Iris pigment epithelial cell (primary cell): ENCODE results near the gene GLIS1.

Experiments
- DNase-seq: peaks from one replicate; pipeline ENCODE4 v3.0.0-alpha.2; 2011; ENCODE audit warnings: low read depth

The GLIS1 gene

DNA sequence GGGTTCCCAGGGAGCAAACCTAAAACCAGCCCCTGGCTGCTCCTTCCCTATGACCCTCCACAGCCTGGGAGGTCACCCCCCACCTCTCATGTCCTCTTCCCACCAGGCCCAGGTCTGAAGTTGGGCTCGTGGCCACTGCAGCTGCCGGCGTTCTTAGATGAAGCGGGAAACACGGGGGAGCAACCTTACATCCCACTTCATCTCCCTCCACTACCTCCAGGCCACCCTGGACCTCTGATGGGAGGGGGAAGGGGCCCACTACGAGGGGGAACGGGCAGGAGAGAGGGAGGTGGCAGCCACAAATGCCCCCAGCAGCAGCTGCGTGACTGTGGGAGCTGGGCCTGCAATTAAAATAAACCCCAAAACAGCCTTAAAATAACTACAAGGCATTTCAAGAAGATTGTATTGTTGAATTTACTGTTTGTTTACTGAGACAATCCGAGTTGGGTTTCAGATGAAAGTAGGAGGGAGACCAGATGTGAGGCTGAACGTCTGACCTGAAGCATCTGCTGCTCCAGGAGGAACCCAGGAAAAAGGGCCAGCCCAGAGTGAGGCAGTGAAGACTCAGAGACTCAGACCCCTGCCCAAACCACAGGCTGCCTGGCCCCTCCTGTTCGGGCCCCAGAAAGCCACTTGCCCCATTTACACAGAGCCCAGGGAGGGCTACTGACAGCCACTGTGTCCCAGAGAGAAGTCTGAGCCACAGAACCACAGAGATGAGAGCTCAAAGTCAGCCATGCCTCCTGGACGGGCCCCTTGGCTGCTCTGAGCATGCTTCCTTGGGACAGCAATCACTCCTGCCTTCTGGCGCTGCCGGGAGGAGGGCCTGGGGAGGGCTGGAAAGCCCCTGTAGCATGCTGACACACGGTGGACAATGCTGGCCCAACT is 59.8 kb downstream of the GLIS1 start:
- no peak for DNase-seq

DNA sequence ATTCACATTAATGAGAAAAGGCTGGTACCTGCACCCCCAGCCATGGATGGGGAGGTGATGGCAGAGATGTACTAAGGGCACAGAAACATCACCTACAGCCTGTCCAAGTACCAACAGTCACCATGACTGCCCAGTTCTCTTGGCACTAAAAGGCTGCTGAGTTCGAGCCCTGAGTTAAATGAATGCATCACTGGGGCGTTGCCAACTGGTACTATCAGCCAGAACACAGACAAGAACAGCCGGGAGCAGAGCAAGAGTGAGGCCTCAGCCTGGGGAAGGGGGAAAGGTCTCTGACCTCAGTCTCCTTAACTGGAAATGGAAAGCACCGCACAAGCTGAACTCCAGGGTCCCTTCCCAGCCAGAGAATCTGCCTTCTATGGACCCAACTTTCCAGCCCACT is 60.5 kb downstream of the GLIS1 start:
- DNase-seq: no peak

DNA sequence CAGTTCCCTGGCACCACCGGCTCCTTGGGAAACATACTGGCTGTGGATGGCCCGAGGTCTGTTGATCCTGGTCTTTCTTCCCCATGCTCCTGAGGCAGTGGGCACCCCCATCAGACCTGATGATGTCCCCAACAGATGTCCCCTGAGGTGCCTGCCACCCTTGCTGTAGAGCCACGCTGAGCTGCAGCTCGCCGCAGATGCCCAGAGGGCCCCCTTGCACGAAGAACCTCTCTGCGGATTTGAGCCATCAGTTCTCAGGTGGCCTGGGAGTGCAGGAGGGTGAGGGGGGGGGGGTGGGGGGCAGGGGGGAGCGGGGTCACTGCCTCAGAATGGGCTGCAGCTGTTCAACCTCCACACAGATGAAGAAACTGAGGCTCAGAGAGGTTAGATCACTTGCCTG is 60.9 kb downstream of the GLIS1 start:
- DNase-seq: no peak

DNA sequence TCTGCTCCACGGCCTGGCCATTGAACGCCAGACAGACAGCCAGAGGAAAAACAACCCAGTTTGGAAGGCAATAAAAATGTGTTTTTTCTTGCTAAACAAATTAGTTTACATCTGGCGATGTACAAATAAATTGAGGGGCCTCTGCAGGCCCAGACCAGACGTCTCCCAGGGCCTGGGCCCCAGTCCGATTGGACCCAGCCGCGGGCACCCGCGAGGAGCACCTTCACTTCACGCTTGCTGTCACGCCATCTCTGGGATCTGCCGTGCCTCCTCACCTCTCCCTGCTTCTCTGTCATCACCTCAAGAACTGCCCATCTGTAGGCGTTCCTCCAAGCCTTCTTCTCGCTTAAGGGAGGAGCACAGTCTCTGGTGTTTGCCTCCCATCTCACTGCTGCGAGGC is 61.5 kb downstream of the GLIS1 start:
- DNase-seq: no peak

- DNase-seq: no peak
Measured at GRCh38 chr1:53672785-53673184, 66.2 kb downstream of the GLIS1 start.

GRCh38 chr1:53672243-53672642 is 66.7 kb downstream of the GLIS1 start:
- DNase-seq: no peak

DNA sequence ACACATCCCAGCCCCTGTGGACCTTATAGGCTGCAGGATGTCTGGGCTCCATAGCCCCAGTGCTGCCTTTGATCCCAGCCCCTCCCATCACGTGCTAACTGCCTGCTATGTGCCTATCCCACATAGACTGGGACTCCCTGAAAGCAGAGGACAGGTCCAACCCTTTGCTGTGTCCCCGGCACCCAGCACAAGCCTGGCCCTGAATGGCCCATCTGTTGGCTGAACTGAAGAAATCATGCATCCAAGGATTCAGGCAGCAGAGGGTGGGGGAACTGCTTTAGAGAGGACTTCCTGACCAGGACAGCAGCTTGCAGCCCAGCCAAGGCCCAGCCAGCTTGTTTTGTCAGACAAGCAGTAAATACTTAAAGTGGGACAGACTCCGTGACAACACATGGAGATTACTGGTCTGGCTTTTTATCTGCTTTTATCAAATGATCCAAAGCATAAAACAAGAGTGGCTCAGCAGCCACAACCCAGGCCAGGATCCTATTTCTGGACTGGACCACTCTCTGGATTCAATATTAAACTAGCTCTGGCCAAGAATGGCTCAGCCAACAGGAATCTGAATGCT is 69.3 kb downstream of the GLIS1 start:
- no peak for DNase-seq

GRCh38 chr1:53666566-53666965 is 72.4 kb downstream of the GLIS1 start:
- no peak for DNase-seq

DNA sequence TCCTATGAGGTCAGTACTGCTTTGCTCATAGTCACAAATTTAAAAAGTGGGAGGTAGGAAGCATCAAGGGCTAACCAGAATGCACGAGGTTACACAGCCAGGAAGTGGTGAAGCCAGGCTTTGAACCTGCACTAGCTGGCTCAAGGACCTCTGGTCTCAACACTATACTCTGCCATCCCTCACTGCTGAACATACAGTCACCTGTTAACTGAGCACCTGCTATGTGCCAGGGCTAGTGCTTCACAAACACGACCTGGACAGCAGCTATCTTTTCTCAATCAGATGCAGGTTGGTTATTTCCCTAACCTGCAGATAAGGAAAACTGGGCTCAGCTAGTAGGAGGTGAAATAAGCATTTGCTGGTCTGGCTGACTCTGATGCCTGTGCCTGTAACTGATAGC is 73.0 kb downstream of the GLIS1 start:
- DNase-seq: no peak

GRCh38 chr1:53663529-53664300 is 75.2 kb downstream of the GLIS1 start:
- no peak for DNase-seq

DNA sequence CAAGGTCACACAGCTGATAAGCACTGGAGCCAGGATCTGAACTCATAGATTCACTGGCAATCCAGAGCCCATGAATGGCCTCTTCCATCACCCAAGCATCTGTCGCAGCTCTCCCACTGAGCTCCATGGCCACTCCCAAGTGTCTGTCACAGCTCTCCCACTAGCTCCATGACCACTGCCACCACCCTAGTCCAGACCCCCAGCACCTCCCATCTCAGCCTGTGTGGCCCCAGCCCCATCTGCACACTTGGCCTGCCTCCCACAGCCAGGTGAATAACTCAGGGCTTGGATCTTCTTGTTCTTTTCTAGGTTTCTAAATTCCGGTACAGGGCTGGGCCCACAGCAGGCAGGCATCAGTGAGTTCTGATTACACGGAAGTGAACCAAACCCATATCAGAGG is 76.0 kb downstream of the GLIS1 start:
- DNase-seq: no peak

DNA sequence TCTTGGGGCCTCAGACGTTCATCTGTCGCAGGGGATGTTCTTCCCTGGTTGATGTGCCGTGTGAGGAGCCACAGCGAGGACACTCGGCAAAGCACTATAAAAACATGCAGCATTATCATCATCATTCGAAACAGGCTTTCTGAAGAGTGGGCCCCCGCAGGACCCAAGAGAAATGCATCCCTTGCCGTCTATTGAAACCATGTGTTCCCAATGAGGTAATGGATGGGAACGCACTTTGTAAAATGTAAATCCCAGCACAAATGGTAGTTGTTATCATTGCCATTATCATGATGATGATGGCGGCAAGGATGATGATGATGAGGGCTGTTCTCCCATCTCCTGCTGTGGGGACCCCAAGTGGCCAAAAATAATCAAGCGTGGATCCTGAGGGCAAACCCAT is 76.8 kb downstream of the GLIS1 start:
- no peak for DNase-seq

DNA sequence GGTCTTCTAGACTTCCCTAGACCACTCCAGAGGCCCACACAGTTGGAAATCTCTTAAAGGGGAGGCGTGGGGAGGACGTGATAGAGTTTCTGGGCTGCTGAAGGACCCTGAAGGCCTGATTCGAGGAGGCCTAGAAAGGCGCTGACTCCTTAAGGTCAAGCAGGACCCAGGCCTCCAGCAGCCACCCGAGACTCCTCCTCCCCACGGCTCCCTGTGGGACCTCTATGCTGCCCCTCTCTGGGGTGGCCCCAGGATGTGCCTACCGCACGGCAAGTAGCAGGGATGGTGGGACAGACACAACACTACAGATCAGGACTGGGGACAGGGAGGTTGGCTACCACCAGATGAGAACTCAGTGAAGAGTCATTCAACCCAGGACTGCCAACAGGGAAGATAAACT is 77.5 kb downstream of the GLIS1 start:
- no peak for DNase-seq

DNA sequence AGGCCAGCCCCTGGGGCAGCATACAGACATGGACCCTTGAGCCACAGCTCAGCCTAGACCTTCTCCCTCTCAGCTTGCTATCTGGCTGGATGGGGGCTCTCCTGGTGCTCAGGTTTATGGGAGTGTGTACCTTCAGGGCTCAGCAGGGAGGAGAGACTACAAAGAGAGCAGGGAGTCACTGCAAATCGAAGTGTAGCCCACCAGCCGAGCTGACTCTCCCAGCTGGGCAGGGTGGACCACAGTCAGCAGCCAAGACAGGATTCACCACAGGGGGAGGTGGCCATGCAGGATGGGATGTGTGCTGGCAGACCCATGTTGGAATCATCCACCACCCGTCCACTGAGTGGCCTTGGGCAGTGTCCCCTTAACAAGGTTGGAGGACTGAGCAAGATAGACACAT is 78.3 kb downstream of the GLIS1 start:
- no peak for DNase-seq

DNA sequence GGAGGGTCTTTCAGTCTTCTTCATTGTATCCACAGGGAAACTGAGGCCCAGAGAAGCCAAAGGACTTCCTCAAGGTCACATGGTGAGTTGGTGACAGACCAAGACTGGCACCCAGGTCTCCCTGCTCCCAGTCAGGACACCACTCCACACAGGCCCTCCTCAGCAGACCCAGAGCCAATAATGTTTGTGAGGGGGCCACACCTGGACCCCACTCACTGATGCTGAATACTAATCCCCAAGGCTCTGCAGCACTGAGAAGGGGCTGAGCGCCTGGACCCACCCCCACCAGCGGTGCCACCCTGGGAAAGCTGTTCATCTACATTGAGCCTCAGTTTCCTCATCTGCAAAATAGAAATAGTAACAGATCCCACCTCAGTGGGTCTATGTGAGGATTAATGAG is 79.5 kb downstream of the GLIS1 start:
- DNase-seq: no peak

DNA sequence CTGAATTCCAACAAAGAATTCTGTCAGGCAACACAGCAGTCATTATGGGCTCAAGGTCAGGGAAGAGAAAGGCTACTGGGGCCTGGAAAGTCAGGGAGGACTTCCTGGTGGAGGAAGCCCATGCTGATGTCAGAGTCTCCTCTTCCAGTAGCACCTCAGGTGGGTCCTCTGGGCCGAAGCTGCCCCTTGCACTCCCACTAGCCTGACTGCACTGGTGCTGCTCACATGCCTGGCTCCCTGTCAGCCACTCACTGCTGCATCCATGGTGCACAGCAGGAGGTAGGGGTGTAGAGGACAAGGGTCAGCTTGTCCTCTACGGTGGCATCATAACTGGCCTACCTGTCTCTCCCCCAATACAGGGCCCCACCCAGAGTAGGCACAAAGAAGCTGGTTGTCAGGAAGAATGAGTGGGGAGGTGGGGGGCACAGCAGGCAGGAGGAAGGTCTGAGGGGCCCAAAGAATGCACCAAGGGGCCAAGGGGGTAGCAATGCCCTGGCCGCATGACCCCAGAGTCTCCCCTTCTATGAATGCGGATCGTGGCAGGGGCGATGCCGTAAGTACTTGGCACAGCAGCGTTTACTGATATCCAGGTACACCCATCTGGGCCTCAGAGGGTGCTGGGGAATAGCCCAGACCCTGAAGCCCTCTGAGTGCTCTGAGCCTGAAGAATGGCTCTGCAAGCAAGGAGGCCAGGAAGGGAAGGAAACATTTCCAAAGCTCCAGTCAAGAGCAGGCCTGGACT is 80.3 kb downstream of the GLIS1 start:
- no peak for DNase-seq

DNA sequence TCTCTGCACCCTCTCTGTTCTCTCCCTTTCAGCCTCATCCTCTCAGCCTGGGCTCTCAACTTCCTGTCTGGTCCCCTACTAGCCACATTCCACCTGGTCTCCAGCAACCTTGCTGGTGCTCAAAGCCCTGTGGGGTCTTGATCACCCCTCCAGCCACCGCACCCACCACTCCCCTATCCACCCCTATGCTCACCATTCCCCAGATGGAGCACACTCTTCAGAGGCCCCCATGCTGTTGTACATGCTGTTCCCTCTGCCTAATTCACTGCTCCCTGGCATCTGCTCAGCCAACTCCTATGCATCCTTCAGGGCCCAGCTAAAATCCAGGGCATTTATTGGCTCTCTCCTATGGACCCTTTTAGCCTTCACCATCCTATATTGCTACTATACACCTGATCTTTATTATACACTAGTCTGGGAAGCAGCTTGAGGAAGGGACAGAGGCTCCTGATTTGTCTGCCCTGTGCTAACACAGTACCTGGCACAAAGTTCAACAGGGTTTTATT is 81.0 kb downstream of the GLIS1 start:
- DNase-seq: no peak

DNA sequence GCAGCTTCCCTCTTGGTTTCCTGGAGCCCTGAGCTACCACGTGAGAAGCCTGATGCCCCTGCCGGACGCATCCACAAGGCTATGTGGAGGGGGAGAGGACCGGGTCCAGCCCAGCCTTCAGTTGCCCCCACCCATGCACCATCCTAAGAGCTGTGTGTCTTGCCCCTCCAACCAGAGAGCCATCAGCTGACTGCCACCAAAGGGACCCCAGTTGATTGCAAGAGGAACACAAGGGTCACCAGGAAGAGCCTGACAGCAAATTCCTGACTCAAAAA is 81.5 kb downstream of the GLIS1 start:
- DNase-seq: no peak

GRCh38 chr1:53656747-53657530 is 82.0 kb downstream of the GLIS1 start:
- no peak for DNase-seq

GRCh38 chr1:53655931-53656746 is 82.8 kb downstream of the GLIS1 start:
- peak; percentile 67 for DNase-seq
